Activated naive CD4-positive, alpha-beta T cell treated with anti-CD3 and anti-CD28 coated beads for 36 hours (primary cell): ENCODE data around the gene L3HYPDH. TPM values are rescaled to one million over a fixed set of nuclear protein-coding genes. Genes with fewer than 3 reads are reported as not detected.
A peak's percentile ranks its signal among the peaks of the same experiment; 100 is the strongest.

Experiments
- CTCF ChIA-PET: fragments of 350-600 bp; sonication (Branson Sonifier 250); formaldehyde crosslinking; loops from one replicate; lab custom pipeline; 2021; ENCODE audit warnings: antibody characterized with exemption; lab: Charles Lee
- DNase-seq: peaks from one replicate; pipeline ENCODE4 v3.0.0-alpha.2; 2020
- H3K27ac Mint-ChIP-seq: one replicate; pipeline ENCODE4 v1.8.0; 2021; ENCODE audit warnings: mild to moderate bottlenecking, mixed read lengths
- H3K27me3 Mint-ChIP-seq: one replicate; pipeline ENCODE4 v1.8.0; 2021; ENCODE audit warnings: low read depth, mixed read lengths
- H3K36me3 Mint-ChIP-seq: one replicate; pipeline ENCODE4 v1.8.0; 2021; ENCODE audit warnings: low read depth, mixed read lengths
- H3K4me1 Mint-ChIP-seq: one replicate; pipeline ENCODE4 v1.8.0; 2021; ENCODE audit warnings: low read depth, mixed read lengths
- H3K4me3 Mint-ChIP-seq: one replicate; pipeline ENCODE4 v1.8.0; 2021; ENCODE audit warnings: mild to moderate bottlenecking, moderate library complexity, mixed read lengths
- H3K9me3 Mint-ChIP-seq: one replicate; pipeline ENCODE4 v1.8.0; 2021; ENCODE audit warnings: mixed read lengths
- intact Hi-C: fragments of 100-400 bp; cut with micrococcal nuclease; formaldehyde crosslinking; loops from one replicate; pipeline ENCODE4 v1.15.1; 2023
- total RNA-seq, 2 experiments: library from RNA; stranded (reverse); gene quantifications; one replicate each; pipeline ENCODE4 v1.2.3, GENCODE V29; 2021

The L3HYPDH gene
- total RNA-seq, 2 experiments from 2014 or later: 7.0 to 7.6 TPM

GRCh38 chr14:59475709-59476108 lies 8.5 kb downstream of the L3HYPDH start:
- Mint-ChIP-seq H3K4me1 (peaks cover 15% of the 10 kb centered on the region), H3K27ac (no peak overlapping the region), H3K27me3 (no peaks in the 10 kb centered on the region), H3K9me3 (no peaks in the 10 kb centered on the region), H3K36me3 (peaks cover 17% of the 10 kb centered on the region), H3K4me3 (no peak overlapping the region)
- intact Hi-C loops: no loop called here
- no peak for DNase-seq
- CTCF ChIA-PET: no interaction called here

GRCh38 chr14:59474172-59474571 lies 10.0 kb downstream of the L3HYPDH start:
- intact Hi-C loops: no loop called here
- H3K27ac Mint-ChIP-seq: no peak overlapping the region
- no peaks in the 10 kb centered on the region for H3K27me3 Mint-ChIP-seq
- DNase-seq: no peak
- H3K4me1 Mint-ChIP-seq: peaks cover 6% of the 10 kb centered on the region
- H3K36me3 Mint-ChIP-seq: peaks cover 14% of the 10 kb centered on the region
- no peak overlapping the region for H3K4me3 Mint-ChIP-seq
- H3K9me3 Mint-ChIP-seq: no peaks in the 10 kb centered on the region
- CTCF ChIA-PET: interaction anchor here (0.6 to 0.8 kb wide), 2 partner anchors 12 to 30 kb away, joined by 3 read pairs; no protein-coding TSS in a partner anchor

- no peaks in the 10 kb centered on the region for H3K9me3 Mint-ChIP-seq
- H3K4me1 Mint-ChIP-seq: peaks cover 7% of the 10 kb centered on the region
- peaks cover 3% of the 10 kb centered on the region for H3K36me3 Mint-ChIP-seq
- peaks cover 8% of the 10 kb centered on the region for H3K27me3 Mint-ChIP-seq
- intact Hi-C loops: no loop called here
- DNase-seq: peak; percentile 9
- no peak within 1 kb of the TSS for H3K27ac Mint-ChIP-seq
- H3K4me3 Mint-ChIP-seq: peak within 1 kb of the TSS; percentile 80
- CTCF ChIA-PET: interaction anchor here (1.1 to 1.7 kb wide), 2 partner anchors 14 to 18 kb away, joined by 4 to 8 read pairs; partner anchors contain the start of genes JKAMP and L3HYPDH
Observed at GRCh38 chr14:59465316-59466135, 18.7 kb downstream of the L3HYPDH start, which contains the start of gene GPR135. Gene GPR135 (minus strand): TSS chr14:59465380. CDS start chr14:59465226, 154 bp downstream.

- intact Hi-C loops: loop anchor here (1.0 kb wide), 2 partner anchors 20 to 276 kb away; partner anchors contain the start of genes DAAM1, JKAMP and L3HYPDH
- Mint-ChIP-seq H3K27ac (no peak overlapping the region), H3K9me3 (no peaks in the 10 kb centered on the region), H3K27me3 (peaks cover 8% of the 10 kb centered on the region), H3K4me1 (peaks cover 7% of the 10 kb centered on the region), H3K4me3 (peak overlapping the region; percentile 80), H3K36me3 (peaks cover 5% of the 10 kb centered on the region)
- CTCF ChIA-PET: interaction anchor here (1.7 kb wide), 1 partner anchor 19 kb away, joined by 8 read pairs; the partner anchor contains the start of genes JKAMP and L3HYPDH
- DNase-seq: peak; percentile 64
Observed at GRCh38 chr14:59464486-59465315, 19.5 kb downstream of the L3HYPDH start.

GRCh38 chr14:59463787-59464485 lies 20.3 kb downstream of the L3HYPDH start:
- no peak overlapping the region for H3K27ac Mint-ChIP-seq
- intact Hi-C loops: loop anchor here (1.0 kb wide), 2 partner anchors 20 to 276 kb away; partner anchors contain the start of genes DAAM1, JKAMP and L3HYPDH
- H3K4me3 Mint-ChIP-seq: peak overlapping the region; percentile 80
- peaks cover 5% of the 10 kb centered on the region for H3K36me3 Mint-ChIP-seq
- H3K27me3 Mint-ChIP-seq: peaks cover 11% of the 10 kb centered on the region
- H3K9me3 Mint-ChIP-seq: no peaks in the 10 kb centered on the region
- CTCF ChIA-PET: interaction anchor here (0.8 to 1.7 kb wide), 2 partner anchors 20 to 277 kb away, joined by 3 to 8 read pairs; partner anchors contain the start of genes JKAMP and L3HYPDH
- H3K4me1 Mint-ChIP-seq: peaks cover 7% of the 10 kb centered on the region
- DNase-seq: peak; percentile 30

- Mint-ChIP-seq H3K9me3 (no peaks in the 10 kb centered on the region), H3K27me3 (peaks cover 11% of the 10 kb centered on the region), H3K4me3 (no peak overlapping the region), H3K4me1 (peaks cover 7% of the 10 kb centered on the region), H3K36me3 (peaks cover 14% of the 10 kb centered on the region), H3K27ac (no peak overlapping the region)
- intact Hi-C loops: no loop called here
- CTCF ChIA-PET: interaction anchor here (0.6 to 1.1 kb wide), 4 partner anchors 9 to 115 kb away, joined by 3 to 4 read pairs (median 3); partner anchors contain the start of gene CCDC175
- DNase-seq: no peak
Observed at GRCh38 chr14:59461891-59462290, 22.3 kb downstream of the L3HYPDH start.

- no peak overlapping the region for H3K4me3 Mint-ChIP-seq
- CTCF ChIA-PET: interaction anchor here (1.2 kb wide), 1 partner anchor 9 kb away, joined by 4 read pairs; no protein-coding TSS in a partner anchor
- H3K4me1 Mint-ChIP-seq: peaks cover 4% of the 10 kb centered on the region
- H3K27me3 Mint-ChIP-seq: peaks cover 11% of the 10 kb centered on the region
- H3K9me3 Mint-ChIP-seq: no peaks in the 10 kb centered on the region
- intact Hi-C loops: no loop called here
- peaks cover 24% of the 10 kb centered on the region for H3K36me3 Mint-ChIP-seq
- H3K27ac Mint-ChIP-seq: no peak overlapping the region
- no peak for DNase-seq
Observed at GRCh38 chr14:59460378-59460777, 23.8 kb downstream of the L3HYPDH start.

- Mint-ChIP-seq H3K9me3 (no peaks in the 10 kb centered on the region), H3K27ac (no peak overlapping the region), H3K4me3 (no peak overlapping the region), H3K4me1 (peaks cover 2% of the 10 kb centered on the region), H3K27me3 (peaks cover 11% of the 10 kb centered on the region), H3K36me3 (peaks cover 25% of the 10 kb centered on the region)
- DNase-seq: no peak
- intact Hi-C loops: no loop called here
- CTCF ChIA-PET: interaction anchor here (0.6 to 1.3 kb wide), 2 partner anchors 12 to 376 kb away, joined by 3 read pairs; no protein-coding TSS in a partner anchor
Observed at GRCh38 chr14:59458486-59458885, 25.7 kb downstream of the L3HYPDH start.

GRCh38 chr14:59455411-59455810 lies 28.8 kb downstream of the L3HYPDH start:
- CTCF ChIA-PET: interaction anchor here (1.0 kb wide), 1 partner anchor 310 kb away, joined by 3 read pairs; no protein-coding TSS in a partner anchor
- intact Hi-C loops: no loop called here
- Mint-ChIP-seq H3K9me3 (no peaks in the 10 kb centered on the region), H3K4me1 (no peaks in the 10 kb centered on the region), H3K27me3 (peaks cover 3% of the 10 kb centered on the region), H3K36me3 (peaks cover 22% of the 10 kb centered on the region), H3K4me3 (no peak overlapping the region), H3K27ac (no peak overlapping the region)
- no peak for DNase-seq

GRCh38 chr14:59454139-59454538 lies 30.1 kb downstream of the L3HYPDH start:
- H3K27ac Mint-ChIP-seq: no peak overlapping the region
- peaks cover 20% of the 10 kb centered on the region for H3K36me3 Mint-ChIP-seq
- no peaks in the 10 kb centered on the region for H3K27me3 Mint-ChIP-seq
- no peak for DNase-seq
- H3K9me3 Mint-ChIP-seq: no peaks in the 10 kb centered on the region
- intact Hi-C loops: no loop called here
- CTCF ChIA-PET: no interaction called here
- H3K4me3 Mint-ChIP-seq: no peak overlapping the region
- no peaks in the 10 kb centered on the region for H3K4me1 Mint-ChIP-seq

GRCh38 chr14:59451849-59452248 lies 32.4 kb downstream of the L3HYPDH start:
- intact Hi-C loops: no loop called here
- CTCF ChIA-PET: interaction anchor here (1.2 kb wide), 1 partner anchor 9 kb away, joined by 4 read pairs; no protein-coding TSS in a partner anchor
- no peaks in the 10 kb centered on the region for H3K9me3 Mint-ChIP-seq
- no peaks in the 10 kb centered on the region for H3K4me1 Mint-ChIP-seq
- no peak overlapping the region for H3K4me3 Mint-ChIP-seq
- no peak for DNase-seq
- H3K27ac Mint-ChIP-seq: no peak overlapping the region
- peaks cover 10% of the 10 kb centered on the region for H3K36me3 Mint-ChIP-seq
- no peaks in the 10 kb centered on the region for H3K27me3 Mint-ChIP-seq
